Esophagus squamous epithelium (tissue), 5 donors: ENCODE results near the gene ZMAT2. TPM values are rescaled to one million over a fixed set of nuclear protein-coding genes. Genes with fewer than 3 reads are reported as not detected.
A peak's percentile ranks its signal among the peaks of the same experiment; 100 is the strongest.
"Not testable (repeated sequence)": the region's sequence is repeated elsewhere in the genome, so short reads cannot be mapped to it uniquely, and the experiment has no call there.

Source experiments
- DNase-seq: peaks from one replicate; lab custom pipeline; 2025; lab: John Stamatoyannopoulos, UW
- H3K27ac ChIP-seq, 4 donors: fragments of 200-600 bp; sonication (generic); one replicate each; pipeline ENCODE4 v1.5.1; 2016 to 2019; ENCODE audit warnings: mild to moderate bottlenecking in 1 of 4
- H3K27me3 ChIP-seq, 4 donors: fragments of 200-600 bp; sonication (generic); 1 replicate in 3 of 4; 2 replicates in 1 of 4; pipeline versions ENCODE4 v1.5.1 to v1.6.0; 2017 to 2021; ENCODE audit warnings: antibody characterized with exemption in 1 of 4
- H3K36me3 ChIP-seq, 3 donors: fragments of 200-600 bp; sonication (generic); one replicate each; pipeline ENCODE4 v1.5.1; 2016 to 2019
- H3K4me1 ChIP-seq, 3 donors: fragments of 200-600 bp; sonication (generic); one replicate each; pipeline ENCODE4 v1.5.1; 2017 to 2019
- H3K4me3 ChIP-seq, 4 donors: fragments of 200-600 bp; sonication (generic); 1 replicate in 3 of 4; 2 replicates in 1 of 4; pipeline ENCODE4 v1.5.1; 2016 to 2019; ENCODE audit warnings: mild to moderate bottlenecking in 2 of 4, moderate library complexity in 1 of 4
- H3K9me3 ChIP-seq, 3 donors: fragments of 200-600 bp; sonication (generic); one replicate each; pipeline ENCODE4 v1.5.1; 2016 to 2019
- CTCF ChIP-seq, 6 experiments: fragments of 450-650 bp in 4 of 6; fragments of 200-600 bp in 2 of 6; sonication (generic) in 2 of 6; IDR thresholded peaks; one replicate each; pipeline ENCODE4 v1.5.1; 2016 to 2019; ENCODE audit warnings: antibody characterized with exemption in 6 of 6, mild to moderate bottlenecking in 4 of 6, moderate library complexity in 4 of 6
- POLR2A ChIP-seq, 4 donors: fragments of 450-650 bp; IDR thresholded peaks; one replicate each; pipeline ENCODE4 v1.6.1; 2017; ENCODE audit warnings: antibody characterized with exemption in 4 of 4, mild to moderate bottlenecking in 4 of 4, moderate library complexity in 3 of 4
- WGBS, 2 donors: methylation state at CpG; one replicate each; pipeline ENCODE4 v1.1.5; 2018; 5-methylcytosine and 5-hydroxymethylcytosine counted together
- intact Hi-C: fragments of 100-400 bp; cut with DNase I; formaldehyde crosslinking; loops from one replicate; pipeline ENCODE4 v1.15.0; 2022
- total RNA-seq, 4 donors: library from RNA; depleted of rRNA; stranded (reverse); fragments of >200 nt; gene quantifications; one replicate each; pipeline ENCODE4 v1.1.0, GENCODE V29; 2016
- donor health status: DM: yes; HTN: yes; CAD: no.

Gene ZMAT2, protein sequence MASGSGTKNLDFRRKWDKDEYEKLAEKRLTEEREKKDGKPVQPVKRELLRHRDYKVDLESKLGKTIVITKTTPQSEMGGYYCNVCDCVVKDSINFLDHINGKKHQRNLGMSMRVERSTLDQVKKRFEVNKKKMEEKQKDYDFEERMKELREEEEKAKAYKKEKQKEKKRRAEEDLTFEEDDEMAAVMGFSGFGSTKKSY
- 10 to 100 TPM; 25.2 to 52.4 (median 41.3) TPM for total RNA-seq

DNA sequence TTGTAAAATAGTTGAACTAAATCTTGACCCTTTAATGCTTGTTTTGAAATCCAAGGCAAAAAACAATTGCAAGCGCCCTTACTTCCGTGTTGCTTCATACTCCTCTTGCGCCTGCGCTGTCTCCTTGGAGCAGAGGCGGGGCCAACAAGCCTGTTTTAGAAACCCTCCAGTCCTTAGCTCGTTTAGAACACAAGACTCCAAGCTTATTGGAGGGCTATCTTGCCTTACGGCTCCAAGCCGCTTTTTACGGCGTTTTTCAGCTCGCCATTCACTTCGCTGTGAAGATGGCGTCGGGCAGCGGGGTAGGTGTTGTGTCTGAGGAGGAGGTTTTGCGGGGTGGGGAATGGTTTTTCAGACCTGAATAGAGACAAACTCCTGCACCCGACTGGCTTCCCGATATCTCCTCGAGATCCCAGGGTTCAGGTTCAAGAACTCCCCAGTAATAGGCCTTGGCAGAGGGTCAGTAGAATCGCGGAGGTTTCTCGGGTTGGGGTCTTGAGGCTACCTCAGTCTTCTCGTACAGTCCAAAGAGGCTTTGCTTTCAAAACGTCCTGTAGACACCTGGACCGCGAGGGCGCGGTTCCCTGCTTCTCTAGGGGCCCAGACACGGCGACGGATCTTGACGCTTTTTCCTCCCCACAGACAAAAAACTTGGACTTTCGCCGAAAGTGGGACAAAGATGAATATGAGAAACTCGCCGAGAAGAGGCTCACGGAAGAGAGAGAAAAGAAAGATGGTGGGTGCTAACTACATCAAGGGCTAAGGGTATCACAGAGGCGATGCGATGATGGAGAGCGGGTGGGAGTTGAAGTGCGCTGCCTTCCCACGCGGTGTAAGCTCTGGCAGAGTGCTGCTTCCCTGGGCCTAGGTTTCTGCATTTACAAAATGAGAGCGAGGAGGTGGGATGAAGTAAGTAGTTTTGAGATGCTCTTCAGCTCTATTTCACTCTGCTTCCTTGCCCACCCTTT, at the start of gene ZMAT2:
TSS of gene ZMAT2 (plus strand) at position 271 of the 968 bp plus-strand sequence. CDS start at position 285, 14 bp downstream.
- intact Hi-C loops = no loop called here

DNA sequence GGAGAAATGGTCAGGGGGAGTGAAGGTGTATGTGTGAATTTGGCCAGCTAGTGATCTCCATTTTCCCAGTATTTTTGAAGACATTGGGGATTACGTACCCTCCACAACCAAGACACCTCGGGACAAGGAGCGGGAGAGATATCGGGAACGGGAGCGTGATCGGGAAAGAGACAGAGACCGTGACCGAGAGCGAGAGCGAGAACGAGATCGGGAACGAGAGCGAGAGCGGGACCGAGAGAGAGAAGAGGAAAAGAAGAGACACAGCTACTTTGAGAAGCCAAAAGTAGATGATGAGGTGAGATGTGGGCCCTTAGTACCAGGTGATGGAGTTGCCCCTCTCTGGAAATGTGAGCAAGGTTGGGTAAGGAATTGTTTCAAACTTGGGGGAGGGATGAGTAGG, 41.4 kb upstream of the ZMAT2 start:
- intact Hi-C loops = no loop called here
- Histone ChIP-seq H3K27me3 (no peaks in the 10 kb centered on the region), H3K4me1 (peaks cover 0 to 5% (median 3%) of the 10 kb centered on the region in 3 donors), H3K9me3 (no peaks in the 10 kb centered on the region), H3K4me3 (no peak overlapping the region), H3K36me3 (peaks cover 26 to 96% (median 75%) of the 10 kb centered on the region in 3 donors), H3K27ac (no peak overlapping the region)
- no peak for DNase-seq
- TF ChIP-seq POLR2A (IDR thresholded peaks at IDR 0.05) (no peak), CTCF (IDR thresholded peaks at IDR 0.05) (no peak)
- WGBS, 2 donors = 96% methylated on average over 17 of the region's 17 CpGs

More for the DNA sequence above, at the start of gene ZMAT2:
- Histone ChIP-seq H3K36me3 (peaks cover 21 to 85% (median 70%) of the 10 kb centered on the region in 3 donors), H3K4me1 (peaks cover 4 to 30% (median 14%) of the 10 kb centered on the region in 3 donors), H3K9me3 (no peaks in the 10 kb centered on the region), H3K27ac (peak within 1 kb of the TSS; percentile 80 to 87 (median 81)), H3K27me3 (no peaks in the 10 kb centered on the region), H3K4me3 (peak within 1 kb of the TSS; percentile 66 to 89 (median 76))
- peak; percentile 75 for DNase-seq
- TF ChIP-seq POLR2A (IDR thresholded peaks at IDR 0.05) = peak in 3 of 4 donors; percentile 41 to 75 (median 71)
- no peak for TF ChIP-seq CTCF (IDR thresholded peaks at IDR 0.05)
- WGBS, 2 donors = 1 to 2% methylated on average over 30 to 32 of the region's 44 CpGs

DNA sequence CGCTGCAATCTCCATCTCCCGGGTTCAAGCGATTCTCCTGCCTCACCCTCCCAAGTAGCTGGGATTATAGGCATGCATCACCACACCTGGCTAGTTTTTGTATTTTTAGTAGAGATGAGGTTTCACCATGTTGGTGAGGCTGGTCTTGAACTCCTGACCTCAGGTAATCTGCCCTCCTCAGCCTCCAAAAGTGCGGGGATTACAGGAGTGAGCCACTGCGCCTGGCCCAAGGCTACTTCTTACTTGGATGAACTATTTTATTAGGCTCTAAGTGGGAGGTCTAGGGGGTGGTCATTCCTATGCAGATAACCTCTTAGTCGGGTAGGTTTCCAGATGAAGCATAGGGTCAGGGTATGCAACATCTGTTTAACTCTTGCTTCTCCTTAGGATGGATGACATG, 39.9 kb upstream of the ZMAT2 start:
- intact Hi-C loops, H3K4me3 ChIP-seq, H3K27me3 ChIP-seq, H3K9me3 ChIP-seq, H3K27ac ChIP-seq, DNase-seq: not testable (repeated sequence)
- 89% methylated on average over 6 of the region's 6 CpGs for WGBS, 2 donors
- peaks cover 2 to 12% (median 5%) of the 10 kb centered on the region in 3 donors for H3K4me1 ChIP-seq
- H3K36me3 ChIP-seq = peaks cover 21 to 81% (median 60%) of the 10 kb centered on the region in 3 donors

DNA sequence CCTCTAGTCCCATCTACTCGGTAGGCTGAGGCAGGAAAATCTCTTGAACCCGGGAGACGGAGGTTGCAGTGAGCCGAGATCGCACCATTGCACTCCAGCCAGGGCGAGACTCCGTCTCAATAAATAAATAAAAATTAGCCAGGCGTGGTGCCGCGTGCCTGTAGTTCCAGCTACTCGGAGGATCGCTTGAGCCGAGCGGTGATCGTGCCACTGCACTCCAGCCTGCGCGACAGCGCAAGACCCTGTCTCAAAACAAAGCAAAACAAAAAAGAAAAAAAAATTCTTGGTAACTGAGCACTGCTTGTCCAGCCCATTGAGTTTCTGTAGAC, 36.3 kb upstream of the ZMAT2 start:
- peak overlapping the region; percentile 62 to 96 (median 90) for H3K4me3 ChIP-seq
- TF ChIP-seq CTCF (IDR thresholded peaks at IDR 0.05) = no peak
- no peak for TF ChIP-seq POLR2A (IDR thresholded peaks at IDR 0.05)
- H3K27ac ChIP-seq = peak overlapping the region; percentile 89 to 99 (median 94)
- peaks cover 14 to 71% (median 35%) of the 10 kb centered on the region in 3 donors for H3K36me3 ChIP-seq
- no peaks in the 10 kb centered on the region for H3K27me3 ChIP-seq
- H3K4me1 ChIP-seq = peaks cover 12 to 34% (median 16%) of the 10 kb centered on the region in 3 donors
- no peak for DNase-seq
- WGBS, 2 donors = 4 to 7% methylated on average over 9 to 18 of the region's 18 CpGs
- no peaks in the 10 kb centered on the region for H3K9me3 ChIP-seq
- intact Hi-C loops = no loop called here

DNA sequence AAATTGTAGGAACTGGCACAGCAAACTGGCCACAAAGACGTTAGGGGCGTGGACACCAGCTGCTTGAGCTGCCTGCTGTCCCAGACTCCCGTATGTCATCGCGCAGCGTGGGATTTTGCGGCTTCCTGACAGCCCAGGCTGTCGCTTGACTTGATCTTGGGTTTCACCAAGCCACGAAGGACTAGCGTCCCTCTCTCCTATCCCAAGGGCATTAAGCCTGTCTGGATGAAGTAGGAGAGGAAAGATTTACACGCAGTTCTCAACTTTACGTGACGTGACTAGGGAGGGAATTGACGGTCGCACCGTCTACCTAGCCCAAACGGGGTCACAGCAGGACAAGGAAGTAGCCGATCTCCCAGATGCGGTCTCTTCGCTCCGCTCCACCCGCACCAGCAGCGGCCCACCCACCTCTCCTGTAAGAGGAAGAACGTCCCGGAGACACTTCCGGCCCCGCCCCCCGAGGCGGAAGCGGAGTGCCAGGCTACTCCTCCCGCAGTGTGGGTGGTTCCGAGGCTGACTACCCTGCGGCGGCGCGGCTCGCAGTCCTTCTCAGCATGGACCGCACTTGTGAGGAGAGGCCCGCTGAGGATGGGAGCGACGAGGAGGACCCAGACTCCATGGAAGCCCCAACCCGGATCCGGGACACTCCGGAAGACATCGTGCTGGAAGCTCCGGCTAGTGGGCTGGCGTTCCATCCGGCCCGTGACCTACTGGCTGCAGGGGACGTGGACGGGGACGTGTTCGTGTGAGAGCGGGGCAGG, 35.7 kb upstream of the ZMAT2 start, which contains the start of gene WDR55:
TSS of gene WDR55 (plus strand) at position 546 of the 761 bp plus-strand sequence. CDS start at position 555, 9 bp downstream.
- H3K27me3 ChIP-seq = no peaks in the 10 kb centered on the region
- intact Hi-C loops = no loop called here
- no peak for TF ChIP-seq CTCF (IDR thresholded peaks at IDR 0.05)
- TF ChIP-seq POLR2A (IDR thresholded peaks at IDR 0.05) = peak in 3 of 4 donors; percentile 56 to 83 (median 64)
- no peaks in the 10 kb centered on the region for H3K9me3 ChIP-seq
- peak within 1 kb of the TSS; percentile 62 to 96 (median 90) for H3K4me3 ChIP-seq
- peaks cover 12 to 34% (median 16%) of the 10 kb centered on the region in 3 donors for H3K4me1 ChIP-seq
- H3K36me3 ChIP-seq = peaks cover 12 to 71% (median 35%) of the 10 kb centered on the region in 3 donors
- 0% methylated on average over 11 to 22 of the region's 54 CpGs for WGBS, 2 donors
- DNase-seq = peak; percentile 83
- H3K27ac ChIP-seq = peak within 1 kb of the TSS; percentile 89 to 99 (median 94)

DNA sequence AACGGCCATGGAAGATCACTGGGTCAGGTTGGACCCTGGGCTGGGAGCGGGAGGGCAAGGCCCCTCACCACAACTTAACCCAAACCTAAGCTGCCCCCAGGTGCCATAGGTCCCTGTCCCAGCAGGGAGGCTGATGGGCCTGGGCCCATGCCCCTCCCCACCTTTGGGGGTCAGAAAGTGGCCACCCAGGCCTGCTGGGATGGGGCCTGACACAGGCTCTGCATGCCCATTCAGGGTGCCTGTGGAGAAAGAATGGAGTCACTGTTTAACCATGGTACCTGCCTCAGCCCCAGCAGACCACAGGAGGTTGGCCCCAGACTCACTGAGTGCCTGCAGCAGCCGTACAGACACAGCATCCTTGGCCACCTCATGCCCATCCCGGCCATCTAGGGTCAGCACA, 29.2 kb upstream of the ZMAT2 start:
- DNase-seq, H3K27ac ChIP-seq, H3K4me3 ChIP-seq, H3K27me3 ChIP-seq, intact Hi-C loops, H3K9me3 ChIP-seq: not testable (repeated sequence)
- Histone ChIP-seq H3K4me1 (peaks cover 4 to 25% (median 5%) of the 10 kb centered on the region in 3 donors), H3K36me3 (peaks cover 17 to 97% (median 24%) of the 10 kb centered on the region in 3 donors)
- WGBS, 2 donors = 100% methylated on average over 2 of the region's 4 CpGs; no CpG with 5 or more reads in 1 of the 2 donors
